ENCODE results near the gene COG1. TPM values are rescaled to one million over a fixed set of nuclear protein-coding genes. Genes with fewer than 3 reads are reported as not detected.

The COG1 gene
- total and polyA plus RNA-seq, 9 of the 15 experiments (the other 6 are each of a cell fraction or from before 2014, with no cell fraction given), result 9.5 to 26.8 (median 12.9) TPM

GRCh38 chr17:73232587-73233373 lies 39.9 kb downstream of the COG1 start:
- peak overlapping the region; percentile 90 for H2AFZ ChIP-seq (ENCODE audit: low read depth, low read length)
- H3K4me2 ChIP-seq (ENCODE audit: insufficient read depth, low read length), result peak overlapping the region; percentile 97
- BruUV-seq (replicated peaks), result TSS peak; percentile 64
- DNase-seq (ENCODE audit: extremely low read depth in 1 of 4, low spot score in 3 of 4) (peak in 3 of 4 experiments; percentile 40 to 48 (median 44)), FAIRE-seq (peak; percentile 29), ATAC-seq (peak; percentile 51)
- H3K4me1 ChIP-seq (replicated peaks in 1 of 2; ENCODE audit: control insufficient read depth in 2 of 2, insufficient read depth in 2 of 2, low read length in 2 of 2), result peaks cover 21 to 26% of the 10 kb centered on the region in 2 experiments
- peaks cover 39% of the 10 kb centered on the region for H3K36me3 ChIP-seq (ENCODE audit: control insufficient read depth, insufficient read depth, low read length)
- H3K9me3 ChIP-seq (replicated peaks; ENCODE audit: control insufficient read depth, insufficient read depth, low read depth, low read length), result no peaks in the 10 kb centered on the region
- in situ Hi-C loops (cut with MboI), result no loop called here
- peaks cover 16% of the 10 kb centered on the region for H4K20me1 ChIP-seq (replicated peaks; ENCODE audit: control insufficient read depth, insufficient read depth, low read length)
- intact Hi-C loops (cut with micrococcal nuclease), result loop anchor here (2.0 kb wide), 2 partner anchors 40 to 78 kb away; partner anchors contain the start of gene COG1
- H3K9me1 ChIP-seq (ENCODE audit: control insufficient read depth, insufficient read depth, low read length), result no peaks in the 10 kb centered on the region
- ChIA-PET CTCF (ENCODE audit: low intra/inter-chr PET ratio) (interaction anchor here (0.8 kb wide), 1 partner anchor 45 kb away, joined by 3 read pairs; no protein-coding TSS in a partner anchor), POLR2A (interaction anchor here (0.6 to 2.3 kb wide), 17 partner anchors 10 to 595 kb away, joined by 3 to 10 read pairs (median 4); partner anchors contain the start of gene COG1)
- peak overlapping the region; percentile 76 to 93 for H3K9ac ChIP-seq (ENCODE audit: insufficient read depth in 1 of 2, low read depth in 2 of 2, low read length in 2 of 2)
- H3K27ac ChIP-seq (ENCODE audit: extremely low read depth, low read depth, low read length), result peak overlapping the region; percentile 89
- no peaks in the 10 kb centered on the region for H3K27me3 ChIP-seq (ENCODE audit: control insufficient read depth in 2 of 2, insufficient read depth in 2 of 2, low read length in 2 of 2)
- H3K4me3 ChIP-seq, result peak overlapping the region; percentile 95
- under 1% methylated on average over 35 of the region's 48 CpGs for WGBS (ENCODE audit: insufficient coverage, low coverage, missing lambda C conversion rate)
- H3K79me2 ChIP-seq (ENCODE audit: control insufficient read depth, insufficient read depth, low read length), result peaks cover 75% of the 10 kb centered on the region
- peak; percentile 75; the same call in 1 of the 2 replicates for TF ChIP-seq VEZF1 (CRISPR knock-in tag; IDR thresholded peaks at IDR 0.05)
- TF ChIP-seq ZNF644 (tag; IDR thresholded peaks at IDR 0.05; ENCODE audit: low read depth), result no peak
- TF ChIP-seq EGR1 (conservative IDR thresholded peaks at IDR 0.05), result peak; percentile 55
- no peak for TF ChIP-seq CREBBP (IDR thresholded peaks at IDR 0.05; ENCODE audit: low read depth, low read length)
- TF ChIP-seq KLF6 (CRISPR knock-in tag; IDR thresholded peaks at IDR 0.05; ENCODE audit: borderline replicate concordance), result no peak
- TF ChIP-seq SMAD2 (IDR thresholded peaks at IDR 0.05; ENCODE audit: low read depth, low read length), result no peak
- no peak for TF ChIP-seq RBM22 (IDR thresholded peaks at IDR 0.05; ENCODE audit: low read depth, low read length, poor library complexity, severe bottlenecking)
- TF ChIP-seq ZBTB5 (IDR thresholded peaks at IDR 0.05), result no peak
- no peak for TF ChIP-seq ZNF79 (CRISPR knock-in tag; IDR thresholded peaks at IDR 0.05; ENCODE audit: low read depth)
- TF ChIP-seq KAT8 (IDR thresholded peaks at IDR 0.05; ENCODE audit: low read depth), result no peak
- TF ChIP-seq SIN3A (IDR thresholded peaks at IDR 0.05; ENCODE audit: borderline replicate concordance in 2 of 2, control insufficient read depth in 1 of 2, low read depth in 2 of 2, low read length in 2 of 2), result no peak
- TF ChIP-seq BDP1 (IDR thresholded peaks at IDR 0.05; ENCODE audit: insufficient read depth, insufficient read length), result no peak
- TF ChIP-seq MTF1 (CRISPR knock-in tag; IDR thresholded peaks at IDR 0.05; ENCODE audit: borderline replicate concordance), result no peak
- TF ChIP-seq OTX1 (CRISPR knock-in tag; IDR thresholded peaks at IDR 0.05), result no peak
- TF ChIP-seq HOXB6 (CRISPR knock-in tag; IDR thresholded peaks at IDR 0.05; ENCODE audit: borderline replicate concordance), result no peak
- TF ChIP-seq ZNF830 (CRISPR knock-in tag; IDR thresholded peaks at IDR 0.05), result no peak
- no peak for TF ChIP-seq SIRT6 (IDR thresholded peaks at IDR 0.05; ENCODE audit: low read depth, low read length)
- TF ChIP-seq BCOR (IDR thresholded peaks at IDR 0.05), result 0 out of 2 replicates have a peak, but pooled peaks have one; percentile 4
- no peak for TF ChIP-seq GABPA (tag; conservative IDR thresholded peaks at IDR 0.05; ENCODE audit: low read depth)
- TF ChIP-seq ZNF184 (CRISPR knock-in tag; IDR thresholded peaks at IDR 0.05), result no peak

All from K562 (cell line).